AG09309 (cell line): ENCODE measurements around the gene CCR3.

ENCODE experiments used
- DNase-seq: peaks from one replicate; pipeline ENCODE4 v3.0.0-alpha.2; 2010; ENCODE audit warnings: low read depth
- H3K4me3 ChIP-seq: 2 replicates; pipeline ENCODE4 v1.5.1; 2011; ENCODE audit warnings: mild to moderate bottlenecking, low read depth, low read length, moderate library complexity; ENCODE audit not compliant: control insufficient read depth
- TF ChIP-seq, protein P1 (sequence below): IDR thresholded peaks from 2 replicates; pipeline ENCODE4 v1.5.1; 2011; ENCODE audit warnings: mild to moderate bottlenecking, low read depth, low read length, inconsistent platforms; ENCODE audit not compliant: insufficient read depth, control insufficient read depth; ENCODE audit errors: missing control alignments

The CCR3 gene

GRCh38 chr3:46233194-46233593, 9.1 kb upstream of the CCR3 start:
- TF ChIP-seq, protein P1, sequence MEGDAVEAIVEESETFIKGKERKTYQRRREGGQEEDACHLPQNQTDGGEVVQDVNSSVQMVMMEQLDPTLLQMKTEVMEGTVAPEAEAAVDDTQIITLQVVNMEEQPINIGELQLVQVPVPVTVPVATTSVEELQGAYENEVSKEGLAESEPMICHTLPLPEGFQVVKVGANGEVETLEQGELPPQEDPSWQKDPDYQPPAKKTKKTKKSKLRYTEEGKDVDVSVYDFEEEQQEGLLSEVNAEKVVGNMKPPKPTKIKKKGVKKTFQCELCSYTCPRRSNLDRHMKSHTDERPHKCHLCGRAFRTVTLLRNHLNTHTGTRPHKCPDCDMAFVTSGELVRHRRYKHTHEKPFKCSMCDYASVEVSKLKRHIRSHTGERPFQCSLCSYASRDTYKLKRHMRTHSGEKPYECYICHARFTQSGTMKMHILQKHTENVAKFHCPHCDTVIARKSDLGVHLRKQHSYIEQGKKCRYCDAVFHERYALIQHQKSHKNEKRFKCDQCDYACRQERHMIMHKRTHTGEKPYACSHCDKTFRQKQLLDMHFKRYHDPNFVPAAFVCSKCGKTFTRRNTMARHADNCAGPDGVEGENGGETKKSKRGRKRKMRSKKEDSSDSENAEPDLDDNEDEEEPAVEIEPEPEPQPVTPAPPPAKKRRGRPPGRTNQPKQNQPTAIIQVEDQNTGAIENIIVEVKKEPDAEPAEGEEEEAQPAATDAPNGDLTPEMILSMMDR = no peak
- no peak for DNase-seq
- no peak overlapping the region for H3K4me3 ChIP-seq

DNA sequence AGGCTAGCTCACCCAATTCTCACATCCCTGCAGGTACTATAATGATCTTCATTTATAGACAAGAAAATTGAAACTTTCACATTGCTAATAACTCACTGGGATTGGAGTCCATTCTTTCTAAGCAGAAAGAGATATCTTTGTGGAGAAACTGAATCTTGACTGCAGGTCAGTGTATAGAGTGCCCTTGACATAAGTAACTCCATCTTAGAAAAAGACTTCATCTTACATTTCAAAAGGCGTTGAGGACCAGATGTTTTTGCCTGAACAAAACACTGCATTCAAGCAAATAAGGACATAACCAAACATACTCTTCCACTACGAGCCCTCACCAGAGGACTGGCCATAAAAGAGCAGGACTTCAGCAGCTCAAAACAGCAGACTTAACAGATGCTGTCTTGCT, 6.8 kb upstream of the CCR3 start:
- TF ChIP-seq, protein P1 = no peak
- no peak for DNase-seq
- H3K4me3 ChIP-seq = no peak overlapping the region

GRCh38 chr3:46236294-46237054, 5.8 kb upstream of the CCR3 start:
- H3K4me3 ChIP-seq = no peak overlapping the region
- no peak for DNase-seq
- TF ChIP-seq, protein P1 = no peak

DNA sequence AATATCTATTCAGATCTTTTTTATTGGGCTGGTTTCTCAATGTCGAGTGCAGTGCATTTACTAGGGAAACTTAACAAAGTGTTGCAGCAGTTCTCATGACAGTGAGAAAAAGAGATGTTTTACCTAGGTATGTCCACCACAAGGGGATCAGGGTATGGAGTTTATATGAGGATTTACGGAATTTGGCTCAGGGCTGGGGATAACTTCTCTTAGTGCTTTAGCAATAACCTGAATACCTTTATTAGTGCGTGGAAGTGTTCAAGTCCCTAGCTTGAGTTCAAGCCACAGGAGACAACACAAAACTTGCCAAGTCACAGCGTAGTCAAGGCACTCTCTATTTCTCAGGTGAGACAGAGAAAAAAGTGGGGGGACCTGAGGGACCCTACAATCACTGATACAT, 3.9 kb upstream of the CCR3 start:
- DNase-seq = no peak
- H3K4me3 ChIP-seq = no peak overlapping the region
- TF ChIP-seq, protein P1 = no peak

GRCh38 chr3:46239301-46239938, 2.8 kb upstream of the CCR3 start:
- TF ChIP-seq, protein P1 = no peak
- DNase-seq = no peak
- H3K4me3 ChIP-seq = no peak overlapping the region

GRCh38 chr3:46239952-46240351, 2.3 kb upstream of the CCR3 start:
- DNase-seq = no peak
- TF ChIP-seq, protein P1 = no peak
- no peak overlapping the region for H3K4me3 ChIP-seq
